ENCODE measurements around the gene GAMT.

DNA sequence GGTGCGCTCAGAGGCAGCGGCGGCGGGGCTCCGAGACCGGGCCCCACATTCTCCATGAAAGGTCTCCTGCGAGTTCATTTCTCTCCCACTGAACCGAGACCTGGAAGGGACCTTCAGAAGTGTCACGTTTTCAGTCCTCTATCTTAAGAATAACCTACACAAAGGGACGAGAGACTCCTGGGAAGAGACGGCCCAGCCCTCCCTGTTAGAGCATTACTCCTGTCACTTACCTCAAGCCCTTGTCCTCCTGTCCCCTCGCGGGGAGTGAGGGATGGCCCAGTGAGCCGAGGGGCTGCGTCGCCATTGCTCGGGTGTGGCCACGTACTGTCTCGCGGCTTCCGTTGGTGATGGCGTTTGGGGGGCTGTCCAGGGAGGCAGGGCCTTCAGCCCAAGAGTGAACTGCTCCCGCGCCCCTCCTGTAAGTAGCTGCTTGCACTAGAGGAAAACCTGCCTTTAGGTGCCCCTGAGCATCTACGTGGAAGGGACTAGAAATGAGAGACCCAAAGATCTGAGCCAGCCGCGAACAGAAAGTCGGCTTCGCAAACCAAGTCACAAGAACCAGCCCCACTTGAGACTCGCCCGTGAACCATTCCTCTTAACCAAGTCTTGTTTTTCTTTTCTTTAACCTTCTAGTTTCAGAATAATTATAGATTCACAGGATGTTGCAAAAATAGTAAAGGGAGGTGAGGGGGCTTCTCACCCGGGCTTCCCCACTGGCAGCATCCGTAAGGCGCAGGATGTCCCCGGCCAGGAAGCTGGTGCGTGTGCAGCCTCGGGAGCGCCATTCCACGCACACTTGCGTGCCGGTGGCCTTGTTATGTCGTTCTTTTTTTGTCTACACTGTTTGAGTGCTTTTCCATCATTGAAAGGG is 38.7 kb downstream of the GAMT start:
- TF ChIP-seq TAF1 (IDR thresholded peaks at IDR 0.05; ENCODE audit: borderline replicate concordance, low read depth, low read length) (no peak), POLR2A (IDR thresholded peaks at IDR 0.05; ENCODE audit: low read depth, low read length) (no peak), POLR2AphosphoS5 (IDR thresholded peaks at IDR 0.05; ENCODE audit: low read depth, low read length) (no peak)
